CD4-positive, CD25-positive, alpha-beta regulatory T cell (primary cell): ENCODE results near the gene VPS39. TPM values are rescaled to one million over a fixed set of nuclear protein-coding genes. Genes with fewer than 3 reads are reported as not detected.

Source experiments
- ATAC-seq, 2 donors: fragments of 150-1000 bp; cut with Tn5 transposase; one replicate each; pipeline ENCODE4 v1.10.0; 2021; ENCODE audit warnings: low read depth in 2 of 2, moderate number of reproducible peaks in 2 of 2, moderate library complexity in 1 of 2
- DNase-seq, 3 donors: peaks; one replicate each; pipeline versions ENCODE4 v3.0.0 to v3.0.0-alpha.2; 2012 to 2022; ENCODE audit warnings: mixed read lengths in 1 of 3
- H3K27ac ChIP-seq: one replicate; pipeline ENCODE4 v1.7.0; 2013; ENCODE audit warnings: mild to moderate bottlenecking, low read length; ENCODE audit not compliant: insufficient read depth, poor library complexity, severe bottlenecking
- H3K27me3 ChIP-seq: one replicate; pipeline ENCODE4 v1.7.0; 2013; ENCODE audit warnings: low read length; ENCODE audit not compliant: control insufficient read depth, insufficient read depth
- H3K36me3 ChIP-seq: one replicate; pipeline ENCODE4 v1.7.0; 2013; ENCODE audit warnings: mild to moderate bottlenecking, low read length, moderate library complexity; ENCODE audit not compliant: control insufficient read depth, insufficient read depth
- H3K4me1 ChIP-seq: 2 replicates; pipeline ENCODE4 v1.7.0; 2013; ENCODE audit warnings: mild to moderate bottlenecking, low read length; ENCODE audit not compliant: insufficient read depth, control insufficient read depth, poor library complexity, severe bottlenecking
- H3K4me3 ChIP-seq: one replicate; pipeline ENCODE4 v1.7.0; 2013; ENCODE audit warnings: low read depth, mild to moderate bottlenecking, low read length, moderate library complexity
- H3K9me3 ChIP-seq, 2 experiments: 1 replicate in 1 of 2; 2 replicates in 1 of 2; pipeline ENCODE4 v1.7.0; 2013; ENCODE audit warnings: low read length in 2 of 2, mild to moderate bottlenecking in 1 of 2, moderate library complexity in 1 of 2; ENCODE audit not compliant: control insufficient read depth in 2 of 2
- H3K27ac Mint-ChIP-seq, 3 donors: one replicate each; pipeline ENCODE4 v1.8.0; 2020 to 2022; ENCODE audit warnings: mild to moderate bottlenecking in 3 of 3, mixed read lengths in 3 of 3, moderate library complexity in 2 of 3
- H3K27me3 Mint-ChIP-seq: one replicate; pipeline ENCODE4 v1.8.0; 2022; ENCODE audit warnings: mild to moderate bottlenecking, mixed read lengths
- H3K36me3 Mint-ChIP-seq: one replicate; pipeline ENCODE4 v1.8.0; 2020; ENCODE audit warnings: mixed read lengths
- H3K4me1 Mint-ChIP-seq, 4 donors: one replicate each; pipeline ENCODE4 v1.8.0; 2020 to 2022; ENCODE audit warnings: mixed read lengths in 4 of 4, mild to moderate bottlenecking in 1 of 4
- H3K4me3 Mint-ChIP-seq, 4 donors: one replicate each; pipeline ENCODE4 v1.8.0; 2020 to 2022; ENCODE audit warnings: mild to moderate bottlenecking in 4 of 4, mixed read lengths in 4 of 4, moderate library complexity in 3 of 4
- H3K9me3 Mint-ChIP-seq, 7 donors: one replicate each; pipeline ENCODE4 v1.8.0; 2020 to 2022; ENCODE audit warnings: mixed read lengths in 7 of 7, mild to moderate bottlenecking in 3 of 7, moderate library complexity in 2 of 7
- polyA plus RNA-seq, 4 donors: library from polyadenylated mRNA; unstranded; fragments of 300-500 nt; fragmentation: Illumina TruSeq; gene quantifications; one replicate each; pipeline ENCODE4 v1.2.3, GENCODE V29; 2021
- total RNA-seq: library from RNA; stranded (reverse); gene quantifications from one replicate; pipeline ENCODE4 v1.2.3, GENCODE V29; 2022

Gene VPS39
- total RNA-seq (121 TPM), polyA plus RNA-seq (10 to 100 TPM; 28.3 to 35.2 (median 28.7) TPM)

GRCh38 chr15:42207674-42208579 lies at the start of gene VPS39:
Gene VPS39, minus strand, starts transcription at chr15:42208304. Its CDS starts 151 bp downstream, at chr15:42208153.
- peak within 1 kb of the TSS; percentile 87 to 98 (median 98) for H3K4me3 Mint-ChIP-seq
- H3K27ac ChIP-seq: peak within 1 kb of the TSS; percentile 77
- H3K4me1 Mint-ChIP-seq: peaks cover 32 to 48% (median 37%) of the 10 kb centered on the region in 4 donors
- no peaks in the 10 kb centered on the region for H3K27me3 Mint-ChIP-seq
- H3K36me3 ChIP-seq: peaks cover 22% of the 10 kb centered on the region
- peak within 1 kb of the TSS; percentile 89 to 97 (median 96) for H3K27ac Mint-ChIP-seq
- H3K9me3 Mint-ChIP-seq: peaks cover 0 to 1% (median 0%) of the 10 kb centered on the region in 7 donors
- H3K4me1 ChIP-seq: peaks cover 27% of the 10 kb centered on the region
- H3K27me3 ChIP-seq: no peaks in the 10 kb centered on the region
- ATAC-seq: peak; percentile 97 to 98
- DNase-seq: peak; percentile 77 to 92 (median 81)
- H3K9me3 ChIP-seq: no peaks in the 10 kb centered on the region
- peaks cover 7% of the 10 kb centered on the region for H3K36me3 Mint-ChIP-seq
- peak within 1 kb of the TSS; percentile 98 for H3K4me3 ChIP-seq

- Histone ChIP-seq H3K9me3 (no peaks in the 10 kb centered on the region), H3K36me3 (peaks cover 56% of the 10 kb centered on the region), H3K27ac (no peak overlapping the region), H3K27me3 (no peaks in the 10 kb centered on the region), H3K4me1 (no peaks in the 10 kb centered on the region), H3K4me3 (no peak overlapping the region)
- Mint-ChIP-seq H3K9me3 (peaks cover 2 to 9% (median 4%) of the 10 kb centered on the region in 7 donors), H3K27ac (no peak overlapping the region), H3K4me3 (no peak overlapping the region), H3K27me3 (no peaks in the 10 kb centered on the region), H3K4me1 (peaks cover 0 to 21% (median 11%) of the 10 kb centered on the region in 4 donors), H3K36me3 (peaks cover 33% of the 10 kb centered on the region)
- ATAC-seq (no peak), DNase-seq (no peak)
Measured at GRCh38 chr15:42253300-42253699, 45.2 kb upstream of the VPS39 start.

- Mint-ChIP-seq H3K9me3 (peaks cover 0 to 1% (median 0%) of the 10 kb centered on the region in 7 donors), H3K27me3 (no peaks in the 10 kb centered on the region), H3K4me1 (peaks cover 16 to 33% (median 28%) of the 10 kb centered on the region in 4 donors), H3K36me3 (peaks cover 38% of the 10 kb centered on the region), H3K4me3 (no peak overlapping the region), H3K27ac (no peak overlapping the region)
- Histone ChIP-seq H3K4me3 (no peak overlapping the region), H3K27me3 (no peaks in the 10 kb centered on the region), H3K27ac (no peak overlapping the region), H3K36me3 (peaks cover 48% of the 10 kb centered on the region), H3K9me3 (no peaks in the 10 kb centered on the region), H3K4me1 (peaks cover 4% of the 10 kb centered on the region)
- DNase-seq (no peak), ATAC-seq (no peak)
Measured at GRCh38 chr15:42240823-42241222, 32.7 kb upstream of the VPS39 start.

- Histone ChIP-seq H3K9me3 (no peaks in the 10 kb centered on the region), H3K4me1 (peaks cover 4% of the 10 kb centered on the region), H3K36me3 (peaks cover 59% of the 10 kb centered on the region), H3K27ac (no peak overlapping the region), H3K4me3 (no peak overlapping the region), H3K27me3 (no peaks in the 10 kb centered on the region)
- Mint-ChIP-seq H3K4me1 (peaks cover 17 to 36% (median 25%) of the 10 kb centered on the region in 4 donors), H3K27ac (no peak overlapping the region), H3K36me3 (peaks cover 46% of the 10 kb centered on the region), H3K27me3 (no peaks in the 10 kb centered on the region), H3K9me3 (peaks cover 0 to 1% (median 0%) of the 10 kb centered on the region in 7 donors), H3K4me3 (no peak overlapping the region)
- DNase-seq (no peak), ATAC-seq (no peak)
Measured at GRCh38 chr15:42239528-42240182, 31.6 kb upstream of the VPS39 start.

GRCh38 chr15:42233107-42233506 lies 25.0 kb upstream of the VPS39 start:
- H3K4me3 Mint-ChIP-seq: no peak overlapping the region
- DNase-seq: no peak
- H3K27ac Mint-ChIP-seq: peak overlapping the region in 2 of 3 donors; percentile 23 to 75
- no peaks in the 10 kb centered on the region for H3K9me3 ChIP-seq
- no peaks in the 10 kb centered on the region for H3K27me3 ChIP-seq
- H3K4me1 Mint-ChIP-seq: peaks cover 8 to 32% (median 21%) of the 10 kb centered on the region in 4 donors
- no peaks in the 10 kb centered on the region for H3K4me1 ChIP-seq
- peaks cover 87% of the 10 kb centered on the region for H3K36me3 ChIP-seq
- no peak for ATAC-seq
- no peaks in the 10 kb centered on the region for H3K27me3 Mint-ChIP-seq
- peaks cover 0 to 1% (median 0%) of the 10 kb centered on the region in 7 donors for H3K9me3 Mint-ChIP-seq
- no peak overlapping the region for H3K4me3 ChIP-seq
- no peak overlapping the region for H3K27ac ChIP-seq
- H3K36me3 Mint-ChIP-seq: peaks cover 39% of the 10 kb centered on the region

GRCh38 chr15:42232606-42233005 lies 24.5 kb upstream of the VPS39 start:
- Mint-ChIP-seq H3K4me1 (peaks cover 8 to 33% (median 22%) of the 10 kb centered on the region in 4 donors), H3K4me3 (no peak overlapping the region), H3K9me3 (peaks cover 0 to 1% (median 0%) of the 10 kb centered on the region in 7 donors), H3K27me3 (no peaks in the 10 kb centered on the region), H3K36me3 (peaks cover 39% of the 10 kb centered on the region), H3K27ac (peak overlapping the region in 1 of 3 donors; percentile 23)
- Histone ChIP-seq H3K4me3 (no peak overlapping the region), H3K36me3 (peaks cover 88% of the 10 kb centered on the region), H3K4me1 (no peaks in the 10 kb centered on the region), H3K27me3 (no peaks in the 10 kb centered on the region), H3K9me3 (no peaks in the 10 kb centered on the region), H3K27ac (no peak overlapping the region)
- ATAC-seq (no peak), DNase-seq (no peak)

- no peak for DNase-seq
- Histone ChIP-seq H3K27ac (no peak overlapping the region), H3K27me3 (no peaks in the 10 kb centered on the region), H3K4me3 (no peak overlapping the region), H3K9me3 (no peaks in the 10 kb centered on the region), H3K36me3 (peaks cover 88% of the 10 kb centered on the region), H3K4me1 (no peaks in the 10 kb centered on the region)
- no peaks in the 10 kb centered on the region for H3K9me3 Mint-ChIP-seq
- no peaks in the 10 kb centered on the region for H3K27me3 Mint-ChIP-seq
- H3K27ac Mint-ChIP-seq: peak overlapping the region in 2 of 3 donors; percentile 73 to 84
- H3K36me3 Mint-ChIP-seq: peaks cover 36% of the 10 kb centered on the region
- peaks cover 2 to 29% (median 18%) of the 10 kb centered on the region in 4 donors for H3K4me1 Mint-ChIP-seq
- H3K4me3 Mint-ChIP-seq: no peak overlapping the region
- ATAC-seq: no peak
Measured at GRCh38 chr15:42231088-42231487, 23.0 kb upstream of the VPS39 start.
